H9 (cell line): ENCODE data around the gene ADAMTSL2. TPM values are rescaled to one million over a fixed set of nuclear protein-coding genes. Genes with fewer than 3 reads are reported as not detected.

ENCODE experiments used
- DNase-seq: peaks from one replicate; pipeline ENCODE4 v3.0.0-alpha.2; 2017
- H2AFZ ChIP-seq: one replicate; pipeline ENCODE4 v1.6.1; 2013; ENCODE audit warnings: mild to moderate bottlenecking, low read length, control low read depth, moderate library complexity
- H2AK5ac ChIP-seq: 2 replicates; pipeline ENCODE4 v1.6.1; 2013; ENCODE audit warnings: low read length, control low read depth, mixed read lengths; ENCODE audit not compliant: insufficient read length
- H2BK120ac ChIP-seq: one replicate; pipeline ENCODE4 v1.6.1; 2013; ENCODE audit warnings: low read depth, mild to moderate bottlenecking, low read length, control low read depth, inconsistent platforms; ENCODE audit not compliant: poor library complexity, severe bottlenecking
- H2BK12ac ChIP-seq: 2 replicates; pipeline ENCODE4 v1.6.1; 2013; ENCODE audit warnings: low read length, control low read depth, mixed read lengths, low read depth; ENCODE audit not compliant: insufficient read length
- H2BK15ac ChIP-seq: 2 replicates; pipeline ENCODE4 v1.6.1; 2013; ENCODE audit warnings: low read depth, low read length, control low read depth
- H2BK20ac ChIP-seq: one replicate; pipeline ENCODE4 v1.6.1; 2013; ENCODE audit warnings: low read depth, mild to moderate bottlenecking, low read length, control low read depth, inconsistent platforms; ENCODE audit not compliant: poor library complexity, severe bottlenecking
- H2BK5ac ChIP-seq: 2 replicates; pipeline ENCODE4 v1.6.1; 2013; ENCODE audit warnings: low read length, control low read depth, mixed read lengths; ENCODE audit not compliant: insufficient read length
- H3K14ac ChIP-seq: 2 replicates; pipeline ENCODE4 v1.6.1; 2013; ENCODE audit warnings: low read length, control low read depth; ENCODE audit not compliant: insufficient read depth
- H3K18ac ChIP-seq: 2 replicates; pipeline ENCODE4 v1.6.1; 2013; ENCODE audit warnings: low read depth, mild to moderate bottlenecking, mixed read lengths, low read length, control low read depth; ENCODE audit not compliant: insufficient read length
- H3K23ac ChIP-seq: 2 replicates; pipeline ENCODE4 v1.6.1; 2013; ENCODE audit warnings: low read length, control low read depth, mixed read lengths, low read depth; ENCODE audit not compliant: insufficient read length
- H3K23me2 ChIP-seq: 2 replicates; pipeline ENCODE4 v1.6.1; 2013; ENCODE audit warnings: low read depth, mild to moderate bottlenecking, mixed read lengths, low read length, control low read depth; ENCODE audit not compliant: insufficient read length, poor library complexity, severe bottlenecking
- H3K27ac ChIP-seq: 2 replicates; pipeline ENCODE4 v1.5.1; 2013; ENCODE audit warnings: low read length, control low read depth, mixed read lengths, low read depth; ENCODE audit not compliant: insufficient read length
- H3K27me3 ChIP-seq: 2 replicates; pipeline ENCODE4 v1.6.1; 2013; ENCODE audit warnings: low read length, control low read depth, inconsistent platforms; ENCODE audit not compliant: insufficient read depth
- H3K4ac ChIP-seq: 2 replicates; pipeline ENCODE4 v1.6.1; 2013; ENCODE audit warnings: low read depth, mild to moderate bottlenecking, control low read depth, inconsistent platforms, low read length, moderate library complexity
- H3K4me1 ChIP-seq: 2 replicates; pipeline ENCODE4 v1.6.1; 2013; ENCODE audit warnings: low read length, control low read depth, inconsistent platforms; ENCODE audit not compliant: insufficient read depth
- H3K4me2 ChIP-seq: 2 replicates; pipeline ENCODE4 v1.6.1; 2013; ENCODE audit warnings: low read length, control low read depth, mixed read lengths; ENCODE audit not compliant: insufficient read length, insufficient read depth
- H3K56ac ChIP-seq: 2 replicates; pipeline ENCODE4 v1.6.1; 2013; ENCODE audit warnings: low read depth, mild to moderate bottlenecking, mixed read lengths, low read length, control low read depth; ENCODE audit not compliant: insufficient read length
- H3K79me1 ChIP-seq: 2 replicates; pipeline ENCODE4 v1.6.1; 2013; ENCODE audit warnings: low read depth, mild to moderate bottlenecking, moderate library complexity, low read length, control low read depth, inconsistent platforms; ENCODE audit not compliant: insufficient read depth, poor library complexity, severe bottlenecking
- H3K79me2 ChIP-seq: 2 replicates; pipeline ENCODE4 v1.6.1; 2013; ENCODE audit warnings: low read length, control low read depth, inconsistent platforms; ENCODE audit not compliant: insufficient read depth
- H3K9ac ChIP-seq: 2 replicates; pipeline ENCODE4 v1.6.1; 2013; ENCODE audit warnings: low read length, control low read depth, mixed read lengths; ENCODE audit not compliant: insufficient read length; ENCODE audit errors: extremely low read depth
- H3K9me3 ChIP-seq: one replicate; pipeline ENCODE4 v1.6.1; 2013; ENCODE audit warnings: low read depth, low read length, inconsistent platforms; ENCODE audit not compliant: control insufficient read depth
- H3T11ph ChIP-seq: one replicate; pipeline ENCODE4 v1.6.1; 2013; ENCODE audit warnings: mild to moderate bottlenecking, low read length, control low read depth, inconsistent platforms
- H4K20me1 ChIP-seq: one replicate; pipeline ENCODE4 v1.6.1; 2013; ENCODE audit not compliant: control insufficient read depth, insufficient read length, insufficient read depth
- H4K5ac ChIP-seq: 2 replicates; pipeline ENCODE4 v1.6.1; 2013; ENCODE audit warnings: low read depth, mild to moderate bottlenecking, mixed read lengths, low read length, control low read depth; ENCODE audit not compliant: insufficient read length
- H4K8ac ChIP-seq: replicated peaks from 2 replicates; pipeline ENCODE4 v1.6.1; 2013; ENCODE audit warnings: low read length, control low read depth, mixed read lengths, low read depth; ENCODE audit not compliant: insufficient read length
- H4K91ac ChIP-seq: 2 replicates; pipeline ENCODE4 v1.6.1; 2013; ENCODE audit warnings: low read depth, mild to moderate bottlenecking, moderate library complexity, mixed read lengths, low read length, control low read depth; ENCODE audit not compliant: insufficient read length
- H3K27ac Mint-ChIP-seq, 3 experiments: 2 replicates in 2 of 3; 3 replicates in 1 of 3; pipeline ENCODE4 v1.8.0; 2020 to 2021; ENCODE audit warnings: mixed read lengths in 3 of 3, mild to moderate bottlenecking in 1 of 3, moderate library complexity in 1 of 3
- H3K27me3 Mint-ChIP-seq: 2 replicates; pipeline ENCODE4 v1.8.0; 2021; ENCODE audit warnings: low read depth, mild to moderate bottlenecking, moderate library complexity, mixed read lengths
- H3K36me3 Mint-ChIP-seq, 3 experiments: 2 replicates in 2 of 3; 3 replicates in 1 of 3; pipeline ENCODE4 v1.8.0; 2020 to 2021; ENCODE audit warnings: low read depth in 3 of 3, mixed read lengths in 3 of 3; ENCODE audit not compliant: insufficient read depth in 1 of 3
- H3K4me1 Mint-ChIP-seq, 2 experiments: 2 replicates each; pipeline ENCODE4 v1.8.0; 2020; ENCODE audit warnings: mixed read lengths in 2 of 2
- H3K4me3 Mint-ChIP-seq, 2 experiments: 2 replicates in 1 of 2; 3 replicates in 1 of 2; pipeline ENCODE4 v1.8.0; 2020 to 2021; ENCODE audit warnings: mild to moderate bottlenecking in 2 of 2, mixed read lengths in 2 of 2, moderate library complexity in 1 of 2
- H3K9me3 Mint-ChIP-seq, 2 experiments: 2 replicates in 1 of 2; 3 replicates in 1 of 2; pipeline ENCODE4 v1.8.0; 2020; ENCODE audit warnings: mild to moderate bottlenecking in 2 of 2, mixed read lengths in 2 of 2, moderate library complexity in 1 of 2
- CTCF ChIP-seq: fragments of 200-600 bp; sonication (generic); conservative IDR thresholded peaks from 3 replicates; pipeline ENCODE4 v1.8.0; 2021; ENCODE audit warnings: antibody characterized with exemption, mild to moderate bottlenecking
- WGBS: extraction: QIAGEN DNeasy Blood & Tissue Kit; methylation state at CpG from one replicate; pipeline ENCODE4 v1.1.7; 2013; ENCODE audit warnings: missing lambda C conversion rate, low lambda C conversion rate, mixed read lengths; ENCODE audit not compliant: insufficient read length; ENCODE audit errors: extremely low coverage; 5-methylcytosine and 5-hydroxymethylcytosine counted together
- total RNA-seq: library from RNA; stranded (reverse); gene quantifications from 2 replicates; pipeline ENCODE4 v1.2.1, GENCODE V29; 2021

The ADAMTSL2 gene
- total RNA-seq, 1 experiment from 2014 or later, result 0.61 TPM

DNA sequence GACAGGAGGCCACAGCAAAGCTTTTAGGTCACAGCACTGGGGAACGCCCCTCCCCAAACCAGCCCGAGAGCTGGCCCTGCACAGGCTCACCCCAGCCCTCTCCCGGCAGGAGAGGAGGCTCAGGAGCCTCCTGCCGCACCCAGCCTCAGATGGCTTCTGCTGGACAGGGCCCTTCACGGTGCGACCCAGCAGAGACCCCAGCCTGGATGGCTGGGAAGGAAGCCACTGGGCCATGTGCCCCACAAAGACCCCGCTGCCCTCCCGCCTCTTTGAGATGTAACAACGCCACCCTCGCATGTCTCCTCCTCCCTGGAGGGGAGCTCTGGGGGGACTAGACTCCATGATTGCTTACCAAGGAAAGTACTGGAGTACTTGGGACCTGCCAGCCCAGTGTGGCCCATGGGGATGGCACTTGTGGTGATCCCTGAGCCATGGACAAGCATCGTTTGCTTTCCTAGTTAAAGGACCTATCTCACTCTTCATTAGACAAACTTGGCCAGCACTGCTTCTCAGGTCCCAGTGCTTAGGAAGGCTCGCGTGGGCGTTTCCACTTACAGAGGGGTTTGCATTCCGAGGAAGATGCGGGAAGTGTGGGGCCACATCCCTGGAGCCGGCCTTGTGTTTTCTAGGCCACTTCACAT is 18.8 kb upstream of the ADAMTSL2 start:
- peaks cover 6% of the 10 kb centered on the region for H3K27me3 Mint-ChIP-seq
- no peaks in the 10 kb centered on the region for H3K4me1 ChIP-seq
- H2AK5ac ChIP-seq, result no peak overlapping the region
- no peaks in the 10 kb centered on the region for H3K9me3 Mint-ChIP-seq
- no peaks in the 10 kb centered on the region for H3K79me2 ChIP-seq
- no peaks in the 10 kb centered on the region for H3K23me2 ChIP-seq
- H3K18ac ChIP-seq, result no peak overlapping the region
- H3K14ac ChIP-seq, result no peak overlapping the region
- no peak overlapping the region for H2BK5ac ChIP-seq
- no peak for TF ChIP-seq CTCF
- H4K5ac ChIP-seq, result no peak overlapping the region
- no CpG with 5 or more reads among the region's 17 CpGs for WGBS
- H2BK120ac ChIP-seq, result no peak overlapping the region
- peaks cover 0 to 6% of the 10 kb centered on the region in 2 experiments; a peak in 1 of 4 replicates for H3K4me1 Mint-ChIP-seq
- no peak overlapping the region for H2BK20ac ChIP-seq
- H3K9me3 ChIP-seq, result no peaks in the 10 kb centered on the region
- no peaks in the 10 kb centered on the region for H3K79me1 ChIP-seq
- no peak overlapping the region for H3K27ac ChIP-seq
- no peaks in the 10 kb centered on the region for H4K20me1 ChIP-seq
- no peak overlapping the region for H3K27ac Mint-ChIP-seq
- no peak overlapping the region for H2BK15ac ChIP-seq
- H3K27me3 ChIP-seq, result no peaks in the 10 kb centered on the region
- no peak overlapping the region for H3T11ph ChIP-seq
- no peak overlapping the region; a peak in 1 of 5 replicates for H3K4me3 Mint-ChIP-seq
- no peak overlapping the region for H4K8ac ChIP-seq
- no peak overlapping the region for H3K4ac ChIP-seq
- no peak overlapping the region for H3K23ac ChIP-seq
- no peak for DNase-seq
- H3K9ac ChIP-seq, result no peak overlapping the region
- no peaks in the 10 kb centered on the region for H3K36me3 Mint-ChIP-seq
- H4K91ac ChIP-seq, result no peak overlapping the region
- no peak overlapping the region for H2BK12ac ChIP-seq
- H2AFZ ChIP-seq, result no peak overlapping the region
- no peak overlapping the region for H3K56ac ChIP-seq
- no peak overlapping the region for H3K4me2 ChIP-seq
